NT2/D1 (cell line): Measurements from ENCODE around the gene ELMO1.

Experiments
- SUZ12 ChIP-seq: IDR thresholded peaks from 2 replicates; pipeline ENCODE4 v1.6.1; 2011; ENCODE audit not compliant: insufficient read length, insufficient read depth; ENCODE audit errors: extremely low read depth
- YY1 ChIP-seq: IDR thresholded peaks from 2 replicates; pipeline ENCODE4 v1.6.1; 2011; ENCODE audit not compliant: insufficient read length, insufficient read depth

- TF ChIP-seq YY1 (no peak), SUZ12 (no peak)
These were observed 462.1 kb downstream of the ELMO1 start for GRCh38 chr7:36986511-36986933.
